Uterus (tissue), 2 donors: ENCODE data around the gene MDFIC2.

ENCODE experiments used
- POLR2A ChIP-seq, 2 donors: fragments of 450-650 bp; IDR thresholded peaks; one replicate each; pipeline ENCODE4 v1.6.1; 2016; ENCODE audit warnings: antibody characterized with exemption in 2 of 2, mild to moderate bottlenecking in 1 of 2, moderate library complexity in 1 of 2
- TF ChIP-seq, protein P1 (sequence below), 4 experiments: fragments of 200-600 bp in 2 of 4; fragments of 450-650 bp in 2 of 4; sonication (generic) in 2 of 4; IDR thresholded peaks; one replicate each; pipeline ENCODE4 v1.5.1; 2016 to 2019; ENCODE audit warnings: antibody characterized with exemption in 4 of 4, mild to moderate bottlenecking in 2 of 4, moderate library complexity in 1 of 4

DNA sequence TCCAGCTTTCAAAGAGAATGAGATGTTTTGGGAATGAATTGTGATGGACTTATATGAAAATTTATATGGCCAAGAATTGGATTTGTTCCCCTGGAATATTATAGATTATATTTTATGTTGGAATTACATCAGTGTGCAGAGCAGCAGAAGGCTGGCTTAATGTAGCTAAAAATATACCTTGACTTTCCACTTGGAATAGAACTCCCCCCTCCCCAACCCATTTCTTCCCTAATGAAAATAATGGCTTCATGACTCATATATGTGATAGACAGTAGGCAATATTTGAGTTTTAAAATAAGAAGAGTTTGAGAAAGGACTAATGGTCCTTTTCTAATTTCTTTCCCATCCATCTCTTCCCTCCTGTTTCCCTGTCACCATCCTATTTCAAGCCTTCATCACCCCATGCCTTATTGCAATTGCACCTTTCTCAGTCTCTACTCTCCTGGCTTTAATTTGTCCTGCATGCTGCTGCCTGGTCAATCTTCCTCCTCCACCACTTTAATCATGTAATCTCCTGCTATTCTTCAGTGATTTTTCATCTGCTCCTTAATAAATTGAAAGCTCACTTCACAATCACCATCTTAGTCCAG, 122.5 kb downstream of the MDFIC2 start:
- TF ChIP-seq, protein P1, sequence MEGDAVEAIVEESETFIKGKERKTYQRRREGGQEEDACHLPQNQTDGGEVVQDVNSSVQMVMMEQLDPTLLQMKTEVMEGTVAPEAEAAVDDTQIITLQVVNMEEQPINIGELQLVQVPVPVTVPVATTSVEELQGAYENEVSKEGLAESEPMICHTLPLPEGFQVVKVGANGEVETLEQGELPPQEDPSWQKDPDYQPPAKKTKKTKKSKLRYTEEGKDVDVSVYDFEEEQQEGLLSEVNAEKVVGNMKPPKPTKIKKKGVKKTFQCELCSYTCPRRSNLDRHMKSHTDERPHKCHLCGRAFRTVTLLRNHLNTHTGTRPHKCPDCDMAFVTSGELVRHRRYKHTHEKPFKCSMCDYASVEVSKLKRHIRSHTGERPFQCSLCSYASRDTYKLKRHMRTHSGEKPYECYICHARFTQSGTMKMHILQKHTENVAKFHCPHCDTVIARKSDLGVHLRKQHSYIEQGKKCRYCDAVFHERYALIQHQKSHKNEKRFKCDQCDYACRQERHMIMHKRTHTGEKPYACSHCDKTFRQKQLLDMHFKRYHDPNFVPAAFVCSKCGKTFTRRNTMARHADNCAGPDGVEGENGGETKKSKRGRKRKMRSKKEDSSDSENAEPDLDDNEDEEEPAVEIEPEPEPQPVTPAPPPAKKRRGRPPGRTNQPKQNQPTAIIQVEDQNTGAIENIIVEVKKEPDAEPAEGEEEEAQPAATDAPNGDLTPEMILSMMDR (IDR thresholded peaks at IDR 0.05) = no peak
- no peak for TF ChIP-seq POLR2A (IDR thresholded peaks at IDR 0.05)
